DND-41 (cell line): ENCODE data around the gene RRAGD.

ENCODE experiments used
- ATAC-seq: fragments of 200-7000 bp; cut with Tn5 transposase; 3 replicates; pipeline ENCODE4 v1.9.1; 2021; ENCODE audit warnings: low read depth; ENCODE audit not compliant: insufficient read depth
- DNase-seq: peaks from one replicate; pipeline ENCODE4 v3.0.0-alpha.2; 2020
- H2AFZ ChIP-seq: 2 replicates; pipeline ENCODE4 v1.6.0; 2012; ENCODE audit warnings: low read depth, low read length
- H3K27ac ChIP-seq: 2 replicates; pipeline ENCODE4 v1.5.1; 2012; ENCODE audit warnings: low read length, inconsistent platforms
- H3K27me3 ChIP-seq: fragments of 200-600 bp; sonication (generic); 2 replicates; pipeline ENCODE4 v1.6.0; 2012; ENCODE audit warnings: low read length, mild to moderate bottlenecking, inconsistent platforms; ENCODE audit not compliant: insufficient read depth, poor library complexity
- H3K36me3 ChIP-seq: 2 replicates; pipeline ENCODE4 v1.5.1; 2012; ENCODE audit warnings: low read length, inconsistent platforms; ENCODE audit not compliant: insufficient read depth
- H3K4me1 ChIP-seq: 2 replicates; pipeline ENCODE4 v1.5.1; 2012; ENCODE audit warnings: mild to moderate bottlenecking, low read length; ENCODE audit not compliant: insufficient read depth
- H3K4me2 ChIP-seq: 2 replicates; pipeline ENCODE4 v1.6.0; 2012; ENCODE audit warnings: mild to moderate bottlenecking, moderate library complexity, low read length, inconsistent platforms; ENCODE audit not compliant: insufficient read depth
- H3K4me3 ChIP-seq, 2 experiments: fragments of 200-600 bp in 1 of 2; shearing (Covaris generic) in 1 of 2; 2 replicates each; pipeline ENCODE4 v1.5.1; 2012 to 2016; ENCODE audit warnings: inconsistent platforms in 2 of 2, low read length in 2 of 2, mild to moderate bottlenecking in 2 of 2, low read depth in 1 of 2, moderate library complexity in 1 of 2
- H3K79me2 ChIP-seq: 2 replicates; pipeline ENCODE4 v1.6.0; 2012; ENCODE audit warnings: low read length, inconsistent platforms; ENCODE audit not compliant: insufficient read depth
- H3K9ac ChIP-seq: 2 replicates; pipeline ENCODE4 v1.6.0; 2012; ENCODE audit warnings: low read depth, mild to moderate bottlenecking, inconsistent platforms, low read length, moderate library complexity
- H3K9me3 ChIP-seq: 2 replicates; pipeline ENCODE4 v1.5.1; 2012; ENCODE audit warnings: low read length, moderate library complexity, mild to moderate bottlenecking, inconsistent platforms; ENCODE audit not compliant: insufficient read depth, severe bottlenecking
- H4K20me1 ChIP-seq: 2 replicates; pipeline ENCODE4 v1.6.0; 2012; ENCODE audit warnings: low read length; ENCODE audit not compliant: insufficient read depth
- CTCF ChIP-seq: IDR thresholded peaks from 2 replicates; pipeline ENCODE4 v1.5.1; 2012; ENCODE audit warnings: borderline replicate concordance, low read length, moderate library complexity, mild to moderate bottlenecking; ENCODE audit not compliant: poor library complexity, severe bottlenecking; ENCODE audit errors: extremely low read depth
- EZH2 ChIP-seq: IDR thresholded peaks from 3 replicates; pipeline ENCODE4 v1.6.1; 2012; ENCODE audit warnings: borderline replicate concordance, low read depth, mild to moderate bottlenecking, moderate library complexity, low read length, inconsistent platforms; ENCODE audit not compliant: severe bottlenecking

The RRAGD gene

GRCh38 chr6:89353118-89353556, 58.9 kb downstream of the RRAGD start:
- H3K4me2 ChIP-seq = peak overlapping the region; percentile 58
- no peak for TF ChIP-seq EZH2
- TF ChIP-seq CTCF = no peak
- ATAC-seq (no peak), DNase-seq (peak; percentile 46)
- peaks cover 82% of the 10 kb centered on the region for H3K4me1 ChIP-seq
- H3K79me2 ChIP-seq = peaks cover 62% of the 10 kb centered on the region
- H3K27ac ChIP-seq = peak overlapping the region; percentile 96
- no peaks in the 10 kb centered on the region; the same call in 1 of the 2 replicates for H3K36me3 ChIP-seq
- peak overlapping the region; percentile 33 to 72 for H3K4me3 ChIP-seq
- H3K9me3 ChIP-seq = no peaks in the 10 kb centered on the region
- no peaks in the 10 kb centered on the region for H3K27me3 ChIP-seq
- peak overlapping the region; percentile 99 for H3K9ac ChIP-seq
- H4K20me1 ChIP-seq = peaks cover 21% of the 10 kb centered on the region
- peak overlapping the region; percentile 49 for H2AFZ ChIP-seq

- Histone ChIP-seq H3K27me3 (no peaks in the 10 kb centered on the region), H3K36me3 (no peaks in the 10 kb centered on the region; the same call in 1 of the 2 replicates), H3K4me2 (peak within 1 kb of the TSS; percentile 58), H3K4me1 (peaks cover 80% of the 10 kb centered on the region), H2AFZ (peak within 1 kb of the TSS; percentile 49), H4K20me1 (peaks cover 26% of the 10 kb centered on the region), H3K4me3 (peak within 1 kb of the TSS; percentile 33 to 72), H3K9me3 (no peaks in the 10 kb centered on the region), H3K79me2 (peaks cover 68% of the 10 kb centered on the region), H3K27ac (peak within 1 kb of the TSS; percentile 96), H3K9ac (peak within 1 kb of the TSS; percentile 99)
- no peak for TF ChIP-seq CTCF
- TF ChIP-seq EZH2 = no peak
- peak; percentile 60 for DNase-seq
- peak; percentile 68 for ATAC-seq
These were observed 59.6 kb downstream of the RRAGD start, which contains the start of gene UBE2J1 for GRCh38 chr6:89352278-89353117. UBE2J1 (minus strand) TSS chr6:89352722; CDS start chr6:89352569, 153 bp downstream.

GRCh38 chr6:89351671-89352277, 60.3 kb downstream of the RRAGD start:
- peaks cover 73% of the 10 kb centered on the region for H3K4me1 ChIP-seq
- no peaks in the 10 kb centered on the region for H3K27me3 ChIP-seq
- TF ChIP-seq CTCF (no peak), EZH2 (no peak)
- peak; percentile 2; the same call in 1 of the 3 replicates for ATAC-seq
- peak overlapping the region; percentile 58 for H3K4me2 ChIP-seq
- H3K9ac ChIP-seq = peak overlapping the region; percentile 99
- H3K9me3 ChIP-seq = no peaks in the 10 kb centered on the region
- peak overlapping the region; percentile 49 for H2AFZ ChIP-seq
- peak overlapping the region; percentile 33 to 72 for H3K4me3 ChIP-seq
- H3K36me3 ChIP-seq = no peaks in the 10 kb centered on the region; the same call in 1 of the 2 replicates
- H3K27ac ChIP-seq = peak overlapping the region; percentile 96
- H4K20me1 ChIP-seq = peaks cover 26% of the 10 kb centered on the region
- H3K79me2 ChIP-seq = peaks cover 75% of the 10 kb centered on the region
- DNase-seq = no peak
